SW480 (cell line): ENCODE data around the gene LRIT2.

Experiments used
- DNase-seq: peaks from one replicate; pipeline ENCODE4 v3.0.0-alpha.2; 2016; ENCODE audit warnings: low spot score

LRIT2 gene

GRCh38 chr10:84243759-84244158 is 18.4 kb upstream of the LRIT2 start:
- DNase-seq, result no peak

GRCh38 chr10:84241185-84241790 is 15.9 kb upstream of the LRIT2 start, which contains the start of gene LRIT1:
TSS of gene LRIT1 (minus strand) at chr10:84241546. CDS start at chr10:84241439, 107 bp downstream.
- DNase-seq, result no peak

- no peak for DNase-seq
Observed at GRCh38 chr10:84238909-84239308, 13.6 kb upstream of the LRIT2 start.

- no peak for DNase-seq
Observed at GRCh38 chr10:84237199-84238051, 12.1 kb upstream of the LRIT2 start.

- no peak for DNase-seq
Observed at GRCh38 chr10:84236807-84237198, 11.5 kb upstream of the LRIT2 start.

GRCh38 chr10:84235096-84235495 is 9.8 kb upstream of the LRIT2 start:
- DNase-seq, result no peak

GRCh38 chr10:84234479-84234878 is 9.1 kb upstream of the LRIT2 start:
- no peak for DNase-seq

- DNase-seq, result no peak
Observed at GRCh38 chr10:84233940-84234339, 8.6 kb upstream of the LRIT2 start.

- DNase-seq, result no peak
Observed at GRCh38 chr10:84232376-84232775, 7.0 kb upstream of the LRIT2 start.

- no peak for DNase-seq
Observed at GRCh38 chr10:84230359-84230758, 5.0 kb upstream of the LRIT2 start.

GRCh38 chr10:84227810-84228209 is 2.5 kb upstream of the LRIT2 start:
- DNase-seq, result no peak

GRCh38 chr10:84226616-84227015 is 1.3 kb upstream of the LRIT2 start:
- DNase-seq, result no peak

GRCh38 chr10:84224411-84225028 is 824 bp downstream of the LRIT2 start:
- no peak for DNase-seq

- no peak for DNase-seq
Observed at GRCh38 chr10:84221916-84222315, 3.4 kb downstream of the LRIT2 start.

- DNase-seq, result no peak
Observed at GRCh38 chr10:84217746-84218145, 7.6 kb downstream of the LRIT2 start.

GRCh38 chr10:84216834-84217233 is 8.5 kb downstream of the LRIT2 start:
- DNase-seq, result no peak

- no peak for DNase-seq
Observed at GRCh38 chr10:84214612-84215235, 10.6 kb downstream of the LRIT2 start.

- no peak for DNase-seq
Observed at GRCh38 chr10:84214046-84214572, 11.2 kb downstream of the LRIT2 start.

- DNase-seq, result no peak
Observed at GRCh38 chr10:84213076-84213475, 12.3 kb downstream of the LRIT2 start.

GRCh38 chr10:84212014-84212413 is 13.3 kb downstream of the LRIT2 start:
- no peak for DNase-seq

- no peak for DNase-seq
Observed at GRCh38 chr10:84211566-84211965, 13.8 kb downstream of the LRIT2 start.

GRCh38 chr10:84208023-84208422 is 17.3 kb downstream of the LRIT2 start:
- DNase-seq, result no peak
